GM19193 (cell line): ENCODE data around the gene PLA2G2C.

Source experiments
- POLR2A ChIP-seq: IDR thresholded peaks from 4 replicates; pipeline ENCODE4 v1.6.1; 2011; ENCODE audit not compliant: insufficient read depth, insufficient read length; ENCODE audit errors: extremely low read depth

Gene PLA2G2C

DNA sequence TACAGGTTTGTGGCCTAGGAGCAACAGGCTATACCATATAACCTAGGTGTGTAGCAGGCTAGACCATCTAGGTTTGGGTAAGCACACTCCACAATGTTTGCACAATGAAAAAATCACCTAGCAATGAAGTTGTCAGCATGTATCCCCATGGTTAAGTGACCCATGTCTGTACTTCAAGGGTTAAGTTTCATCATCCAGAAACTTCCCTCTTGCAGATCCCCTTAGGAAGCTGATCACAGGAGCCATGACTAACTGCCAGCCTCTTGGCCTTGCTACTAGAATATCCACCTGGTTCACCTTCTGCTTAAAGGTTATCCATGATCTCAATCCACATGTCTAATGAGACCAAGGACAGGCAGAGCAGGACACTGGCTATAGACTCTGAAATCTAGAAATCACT is 3.9 kb downstream of the PLA2G2C start:
- TF ChIP-seq POLR2A = no peak

DNA sequence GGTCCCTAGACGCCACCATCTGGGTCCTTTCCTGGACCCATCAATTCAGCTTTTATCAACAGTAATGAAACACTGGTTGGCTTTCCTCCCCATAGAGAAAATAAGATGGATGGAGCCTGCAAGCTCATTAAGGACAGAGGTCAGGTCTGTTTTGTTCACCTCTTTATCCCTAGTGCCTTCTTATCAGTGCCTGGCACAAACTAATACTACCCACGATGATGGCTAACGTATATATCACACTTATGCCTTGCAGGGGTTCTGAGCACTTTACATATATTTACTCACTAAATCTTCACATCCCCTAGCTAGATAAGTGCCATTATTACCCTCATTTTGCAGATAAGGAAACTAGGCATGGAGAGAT is 5.5 kb downstream of the PLA2G2C start:
- no peak for TF ChIP-seq POLR2A

DNA sequence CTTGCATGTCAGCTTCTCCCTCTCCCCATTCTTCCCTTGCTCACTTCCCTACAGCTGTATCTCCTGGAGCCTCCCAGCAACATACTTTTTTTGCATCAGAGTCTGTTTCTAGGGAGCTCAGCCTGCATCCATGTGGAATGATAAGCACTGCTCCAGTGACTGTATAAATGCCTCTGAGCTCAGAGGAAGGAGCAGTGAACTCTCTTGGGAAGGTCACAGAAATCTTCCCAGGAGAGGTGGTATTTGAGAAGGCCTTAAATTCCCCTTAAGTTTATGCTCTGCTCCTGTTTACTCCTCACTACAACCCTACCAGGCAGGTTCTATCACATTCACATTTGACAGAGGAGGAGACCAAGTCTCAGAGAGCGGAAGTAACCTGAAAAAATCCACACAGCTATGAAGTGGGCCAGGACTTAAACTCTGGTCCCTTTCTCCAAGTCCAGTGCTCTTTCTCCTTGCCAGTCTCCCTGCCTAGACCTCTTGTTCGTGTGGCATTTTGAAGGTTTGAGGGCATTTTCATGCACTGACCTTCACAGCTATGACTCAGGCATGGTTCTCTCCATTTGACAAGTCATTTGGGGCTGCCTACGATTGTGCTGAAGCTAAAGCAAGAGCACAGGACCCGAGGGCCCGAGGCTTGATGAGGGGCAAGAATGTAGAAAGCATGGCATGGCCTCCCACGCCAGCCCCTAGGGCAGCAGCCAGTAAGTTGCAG is 6.0 kb downstream of the PLA2G2C start:
- TF ChIP-seq POLR2A = no peak

DNA sequence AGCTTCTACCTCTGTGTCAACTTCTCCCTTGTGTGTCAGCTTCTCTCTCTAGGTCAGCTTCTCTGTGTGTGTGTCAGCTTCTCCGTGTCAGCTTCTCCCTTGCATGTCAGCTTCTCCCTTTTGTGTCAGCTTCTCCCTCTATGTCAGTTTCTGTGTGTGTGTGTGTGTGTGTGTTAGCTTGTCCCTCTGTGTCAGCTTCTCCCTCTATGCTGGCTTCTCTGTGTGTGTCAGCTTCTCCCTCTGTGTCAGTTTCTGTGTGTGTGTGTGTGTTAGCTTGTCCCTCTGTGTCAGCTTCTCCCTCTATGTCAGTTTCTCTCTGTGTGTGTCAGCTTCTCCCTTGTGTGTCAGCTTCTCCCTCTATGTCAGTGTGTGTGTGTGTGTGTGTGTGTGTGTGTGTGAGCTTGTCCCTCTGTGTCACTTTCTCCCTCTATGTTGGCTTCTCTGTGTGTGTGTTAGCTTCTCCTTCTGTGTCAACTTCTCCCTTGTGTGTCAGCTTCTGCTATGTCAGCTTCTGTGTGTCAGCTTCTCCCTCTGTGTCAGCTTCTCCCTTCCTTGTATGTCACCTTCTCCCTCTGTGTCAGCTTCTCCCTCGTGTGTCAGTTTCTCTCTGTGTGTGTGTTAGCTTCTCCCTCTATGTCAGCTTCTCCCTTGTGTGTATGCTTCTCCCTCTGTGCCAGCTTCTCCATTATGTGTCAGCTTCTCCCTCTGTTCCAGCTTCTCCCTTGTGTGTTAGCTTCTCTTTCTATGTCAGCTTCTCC is 6.8 kb downstream of the PLA2G2C start:
- TF ChIP-seq POLR2A = no peak

DNA sequence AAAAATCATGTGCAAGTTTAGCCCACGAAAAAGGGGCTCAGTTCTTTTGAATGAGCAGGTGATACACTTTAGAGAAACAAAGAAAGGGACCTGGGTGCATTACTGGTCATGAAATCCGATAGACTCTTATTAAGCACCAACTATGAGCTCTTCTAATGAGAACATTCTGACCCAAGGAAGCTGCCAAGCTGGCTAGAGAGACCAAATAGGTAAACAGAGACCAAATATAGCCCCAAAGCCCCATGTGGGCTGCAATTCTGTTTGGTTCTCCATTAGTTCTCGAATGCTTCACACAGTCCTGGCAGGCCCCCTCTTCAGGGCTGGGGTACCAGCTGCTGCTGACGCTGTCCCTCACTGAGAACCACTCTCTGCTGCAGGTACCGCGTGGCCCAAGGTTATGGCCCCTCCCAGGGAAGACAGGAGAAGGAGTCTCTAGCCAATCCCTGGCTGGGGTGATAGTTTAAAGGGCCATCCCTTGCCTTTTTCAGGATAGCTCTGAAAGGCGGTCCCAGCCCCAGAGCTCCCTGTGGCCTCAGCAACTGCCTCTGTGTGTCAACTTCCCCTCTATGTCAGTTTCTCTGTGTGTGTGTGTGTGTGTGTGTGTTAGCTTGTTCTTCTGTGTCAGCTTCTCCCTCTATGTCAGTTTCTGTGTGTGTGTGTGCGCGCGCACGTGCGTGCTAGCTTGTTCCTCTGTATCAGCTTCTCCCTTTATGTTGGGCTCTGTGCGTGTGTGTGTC is 7.5 kb downstream of the PLA2G2C start:
- TF ChIP-seq POLR2A = no peak

DNA sequence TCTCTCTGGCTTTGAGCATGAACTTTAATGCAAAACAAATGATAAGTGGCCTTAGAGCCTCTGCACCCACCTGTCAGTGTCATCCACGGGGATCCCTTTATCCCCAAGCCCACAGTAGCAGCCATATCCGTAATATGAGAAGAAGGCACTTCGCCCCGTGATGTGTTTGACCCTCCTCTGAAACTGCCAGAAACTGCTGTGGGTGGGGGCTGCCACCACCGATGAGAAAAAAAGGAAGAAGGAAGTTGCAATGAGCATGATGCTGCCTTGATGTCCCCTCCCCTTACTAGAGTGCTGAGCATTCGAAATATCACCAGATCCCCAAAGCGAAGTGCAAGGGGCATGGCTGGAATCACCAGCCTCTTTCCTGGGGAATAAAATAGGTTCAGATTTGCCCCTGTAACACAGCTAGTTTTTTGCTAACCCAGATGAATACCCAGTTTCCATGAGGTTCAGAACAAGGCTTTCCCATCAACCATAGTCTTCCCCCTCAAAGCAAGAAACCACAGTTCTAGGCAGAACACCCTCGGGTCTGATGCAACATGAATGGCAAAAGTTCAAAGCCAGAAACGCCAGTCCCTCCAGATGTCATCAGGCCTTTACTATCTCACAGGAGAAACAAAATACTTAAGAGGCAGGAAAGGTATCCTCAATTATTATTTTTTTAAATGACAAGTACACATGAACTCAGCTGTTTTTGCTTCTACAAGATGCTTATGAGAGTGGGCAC is 11.2 kb downstream of the PLA2G2C start:
- no peak for TF ChIP-seq POLR2A

DNA sequence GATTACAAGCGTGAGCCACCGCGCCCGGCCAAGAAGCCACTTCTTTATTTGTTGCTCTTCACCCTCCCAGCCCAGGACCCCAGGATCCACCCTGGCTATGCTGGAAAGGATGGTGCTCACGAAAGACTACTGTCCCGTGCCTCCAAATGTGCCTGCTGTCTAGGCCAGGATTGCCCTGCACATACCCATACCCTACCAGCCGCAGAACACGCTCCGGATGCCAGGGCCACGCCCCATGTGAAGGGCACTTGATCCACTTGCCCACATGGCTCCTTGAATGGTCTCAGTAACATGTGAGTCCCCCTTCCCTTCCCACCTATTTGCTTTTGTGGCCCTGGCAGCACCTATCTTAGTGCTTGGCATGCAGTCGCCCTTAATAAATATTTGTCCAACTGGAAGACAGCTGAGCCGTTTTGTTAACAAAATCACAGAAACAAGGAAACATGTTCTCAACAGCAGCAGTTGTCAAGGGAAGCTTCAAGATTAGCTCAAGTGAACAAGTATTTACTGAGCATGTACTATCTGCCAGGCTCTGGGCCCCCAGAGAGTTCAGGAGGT is 14.2 kb downstream of the PLA2G2C start:
- no peak for TF ChIP-seq POLR2A

DNA sequence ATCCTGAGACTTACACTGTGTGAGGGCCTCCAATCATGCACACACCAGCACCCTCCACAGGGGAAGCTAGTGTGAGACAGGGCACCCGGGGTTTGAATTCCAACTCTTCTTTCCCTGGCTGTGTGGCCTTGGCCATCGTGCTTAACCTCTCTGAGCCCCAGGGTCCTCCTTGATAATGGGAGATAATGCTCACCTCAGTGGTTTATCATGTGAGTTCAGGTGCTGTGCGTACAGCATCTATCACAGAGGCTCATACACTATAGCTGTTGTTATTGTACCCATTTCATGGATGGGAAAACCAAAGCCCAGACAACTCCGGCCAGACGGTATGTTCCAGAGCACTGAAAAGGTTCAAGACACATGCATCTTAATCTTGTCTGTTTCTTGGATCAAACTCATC is 16.4 kb downstream of the PLA2G2C start:
- TF ChIP-seq POLR2A = no peak

DNA sequence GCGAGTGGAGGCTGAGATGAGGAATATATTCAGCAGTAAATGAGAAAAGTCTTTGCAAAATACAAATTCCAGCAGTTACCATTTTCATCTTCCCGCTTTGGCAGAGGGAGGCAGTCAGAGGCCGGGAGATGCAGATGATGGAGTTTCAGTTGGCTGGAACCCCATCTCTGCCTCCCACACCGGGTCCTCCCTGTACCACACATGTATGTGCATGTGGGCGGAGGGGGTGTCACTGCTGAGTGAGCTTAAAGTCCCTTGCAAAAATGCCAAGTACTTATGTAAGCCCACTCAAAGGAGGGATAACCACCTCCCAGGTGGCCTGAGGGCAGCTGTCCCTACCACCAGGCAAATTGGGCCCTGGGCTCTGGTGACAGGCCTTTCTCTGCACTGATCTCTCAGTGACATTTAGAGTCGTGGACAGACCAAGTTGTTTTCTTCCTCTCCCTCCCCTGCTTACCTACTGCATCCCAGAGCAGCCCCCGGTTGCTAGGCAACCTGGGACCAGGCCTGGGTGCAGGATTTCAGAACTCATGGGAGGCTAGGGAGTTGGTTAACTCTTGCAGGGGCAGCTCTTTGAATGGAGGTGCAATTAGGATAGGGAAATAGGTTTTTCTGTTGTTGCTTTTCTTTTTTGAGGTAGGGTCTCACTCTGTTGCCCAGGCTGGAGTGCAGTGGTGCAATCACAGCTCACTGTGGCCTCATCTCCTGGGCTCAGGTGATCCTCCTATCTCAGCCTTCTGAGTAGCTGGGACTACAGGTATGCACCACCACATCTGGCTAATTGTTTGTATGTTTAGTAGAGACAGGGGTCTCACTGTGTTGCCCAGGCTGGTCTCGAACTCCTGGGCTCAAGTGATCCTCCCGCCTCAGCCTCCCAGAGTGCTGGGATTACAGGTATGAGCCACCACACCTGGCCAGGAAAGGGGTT is 17.5 kb downstream of the PLA2G2C start:
- no peak for TF ChIP-seq POLR2A

DNA sequence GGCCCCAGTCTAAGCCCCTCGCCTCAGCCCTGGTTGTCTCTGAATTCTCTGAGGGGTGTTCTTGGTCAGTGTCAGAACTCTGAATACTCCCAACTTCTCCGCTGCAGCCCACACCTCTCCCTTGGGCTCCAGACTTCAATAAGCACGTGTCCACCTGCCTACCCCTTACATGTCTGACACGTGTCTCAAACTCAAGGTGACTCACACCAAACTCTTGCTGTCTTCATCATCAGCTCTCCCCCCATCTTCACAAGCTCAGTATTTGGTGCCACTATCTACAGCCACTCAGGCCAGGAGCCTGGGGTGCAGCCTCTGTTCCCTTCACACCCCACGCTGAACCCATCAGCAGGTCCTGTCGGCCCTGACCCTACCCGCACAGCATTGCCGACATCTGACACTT is 19.2 kb downstream of the PLA2G2C start:
- no peak for TF ChIP-seq POLR2A

DNA sequence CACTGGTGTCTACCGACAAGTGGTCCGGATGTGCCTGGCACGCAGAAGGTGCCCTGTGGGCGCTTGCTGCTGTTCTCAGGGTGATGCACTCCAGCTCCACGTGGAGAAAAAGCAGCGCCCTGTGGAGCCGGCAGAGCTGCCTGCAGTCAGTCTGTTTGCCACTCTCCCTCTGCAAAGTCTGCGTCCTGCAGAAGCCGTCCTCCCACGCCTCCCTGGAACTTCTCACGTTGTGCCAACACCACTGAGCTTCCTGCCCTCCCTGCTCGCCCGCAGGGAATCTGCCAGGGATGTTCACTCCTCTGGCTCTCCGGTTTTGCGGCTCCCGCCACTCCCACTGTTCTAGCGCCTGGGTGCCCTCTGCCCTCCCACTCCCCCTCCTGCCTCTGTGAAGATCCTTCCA is 20.3 kb downstream of the PLA2G2C start:
- TF ChIP-seq POLR2A = no peak

DNA sequence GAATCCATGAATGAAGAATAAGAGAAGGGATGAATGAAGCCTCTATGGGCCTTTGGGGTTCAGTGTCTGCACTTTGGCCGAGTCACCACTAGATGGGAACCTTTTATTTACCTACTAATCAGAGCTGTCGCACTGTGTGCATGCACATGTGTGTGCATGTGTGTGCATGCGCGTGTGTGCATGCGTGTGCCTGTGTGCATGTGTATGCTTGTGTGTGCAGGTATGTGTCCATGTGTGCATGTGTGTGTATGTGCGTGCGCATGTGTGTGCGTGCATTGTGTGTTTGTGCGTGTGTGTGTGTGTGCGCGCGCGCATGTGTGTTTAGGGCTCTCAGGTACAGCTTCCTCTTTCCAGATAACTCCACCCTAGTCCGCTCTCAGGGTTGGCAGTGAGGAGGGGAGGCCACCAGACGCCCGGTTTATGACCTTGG is 20.8 kb downstream of the PLA2G2C start:
- TF ChIP-seq POLR2A = no peak

DNA sequence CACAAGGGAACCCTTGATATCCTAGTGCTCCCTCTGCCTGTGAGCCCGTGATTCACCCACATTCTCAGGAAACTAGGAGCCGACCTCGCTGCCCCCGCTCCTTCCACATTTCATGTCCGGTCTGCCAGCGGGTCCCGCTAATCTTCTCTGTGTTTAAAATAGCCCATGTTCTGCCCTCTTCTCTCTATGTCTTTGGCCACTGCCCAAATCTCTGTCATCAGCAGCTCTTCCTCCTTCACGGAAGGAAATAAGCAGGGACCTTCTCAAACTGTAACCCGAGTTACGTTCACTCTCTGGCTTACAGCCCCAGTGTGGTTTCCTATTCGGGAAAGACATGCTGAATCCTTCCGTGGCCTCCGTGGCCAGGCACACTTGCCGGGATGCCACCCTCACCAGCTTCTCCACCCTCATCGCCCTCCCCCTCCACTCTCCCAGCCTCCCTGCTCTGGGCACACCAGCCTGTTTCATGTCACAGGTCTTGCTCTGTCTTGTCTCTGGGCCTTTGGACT is 21.6 kb downstream of the PLA2G2C start:
- TF ChIP-seq POLR2A = no peak
